ENCODE results near the gene CCDC88C.

The CCDC88C gene

GRCh38 chr14:91330096-91330696 lies 87.4 kb downstream of the CCDC88C start:
- no peak overlapping the region for H3K4me3 ChIP-seq (ENCODE audit: low read depth, low read length)
- no peak for TF ChIP-seq CTCF (IDR thresholded peaks at IDR 0.05; ENCODE audit: low read depth, low read length, missing control alignments)
- in situ Hi-C loops (cut with HindIII; ENCODE audit: low sequenced_read_pairs): no loop called here
- DNase-seq (ENCODE audit: low read depth): no peak

- in situ Hi-C loops (cut with HindIII; ENCODE audit: low sequenced_read_pairs): loop anchor here (5.0 kb wide), 1 partner anchor 68 kb away; no protein-coding TSS in a partner anchor
- no peak overlapping the region for H3K4me3 ChIP-seq (ENCODE audit: low read depth, low read length)
- DNase-seq (ENCODE audit: low read depth): no peak
- no peak for TF ChIP-seq CTCF (IDR thresholded peaks at IDR 0.05; ENCODE audit: low read depth, low read length, missing control alignments)
These were observed 88.1 kb downstream of the CCDC88C start for GRCh38 chr14:91329486-91330014.

- in situ Hi-C loops (cut with HindIII; ENCODE audit: low sequenced_read_pairs): loop anchor here (5.0 kb wide), 1 partner anchor 69 kb away; no protein-coding TSS in a partner anchor
- no peak for TF ChIP-seq CTCF (IDR thresholded peaks at IDR 0.05; ENCODE audit: low read depth, low read length, missing control alignments)
- H3K4me3 ChIP-seq (ENCODE audit: low read depth, low read length): no peak overlapping the region
- DNase-seq (ENCODE audit: low read depth): no peak
These were observed 89.1 kb downstream of the CCDC88C start for GRCh38 chr14:91328313-91329050.

GRCh38 chr14:91327661-91328312 lies 89.8 kb downstream of the CCDC88C start:
- in situ Hi-C loops (cut with HindIII; ENCODE audit: low sequenced_read_pairs): loop anchor here (5.0 kb wide), 1 partner anchor 70 kb away; no protein-coding TSS in a partner anchor
- no peak overlapping the region for H3K4me3 ChIP-seq (ENCODE audit: low read depth, low read length)
- no peak for DNase-seq (ENCODE audit: low read depth)
- no peak for TF ChIP-seq CTCF (IDR thresholded peaks at IDR 0.05; ENCODE audit: low read depth, low read length, missing control alignments)

GRCh38 chr14:91327250-91327595 lies 90.4 kb downstream of the CCDC88C start:
- H3K4me3 ChIP-seq (ENCODE audit: low read depth, low read length): no peak overlapping the region
- in situ Hi-C loops (cut with HindIII; ENCODE audit: low sequenced_read_pairs): loop anchor here (5.0 kb wide), 1 partner anchor 70 kb away; no protein-coding TSS in a partner anchor
- DNase-seq (ENCODE audit: low read depth): peak; percentile 9
- no peak for TF ChIP-seq CTCF (IDR thresholded peaks at IDR 0.05; ENCODE audit: low read depth, low read length, missing control alignments)

GRCh38 chr14:91326514-91327249 lies 90.9 kb downstream of the CCDC88C start:
- no peak overlapping the region for H3K4me3 ChIP-seq (ENCODE audit: low read depth, low read length)
- in situ Hi-C loops (cut with HindIII; ENCODE audit: low sequenced_read_pairs): loop anchor here (5.0 kb wide), 1 partner anchor 71 kb away; no protein-coding TSS in a partner anchor
- no peak for TF ChIP-seq CTCF (IDR thresholded peaks at IDR 0.05; ENCODE audit: low read depth, low read length, missing control alignments)
- DNase-seq (ENCODE audit: low read depth): no peak
